C4-2B (cell line): ENCODE measurements around the gene DYRK1A.

Source experiments
- CTCF ChIP-seq: fragments of 450-650 bp; conservative IDR thresholded peaks from 2 replicates; pipeline ENCODE4 v1.5.1; 2017; ENCODE audit warnings: mild to moderate bottlenecking
- ZFX ChIP-seq: fragments of 450-650 bp; IDR thresholded peaks from 2 replicates; pipeline ENCODE4 v1.6.1; 2017

GRCh38 chr21:37425684-37426083, 59.1 kb downstream of the DYRK1A start:
- TF ChIP-seq CTCF = no peak
- TF ChIP-seq ZFX = no peak
